LNCAP (cell line): ENCODE measurements around the gene CCDC89.

Experiments used
- CTCF ChIP-seq: fragments of 450-650 bp; IDR thresholded peaks from 2 replicates; pipeline ENCODE4 v1.5.1; 2017; ENCODE audit warnings: mild to moderate bottlenecking

The CCDC89 gene

GRCh38 chr11:85685820-85686459, at the start of gene CCDC89:
CCDC89 (minus strand) TSS chr11:85686195; CDS start chr11:85686130, 65 bp downstream.
- no peak for TF ChIP-seq CTCF

- TF ChIP-seq CTCF = no peak
Observed at GRCh38 chr11:85732965-85733364, 47.0 kb upstream of the CCDC89 start.

GRCh38 chr11:85726381-85726780, 40.4 kb upstream of the CCDC89 start:
- TF ChIP-seq CTCF = no peak

GRCh38 chr11:85725510-85726258, 39.7 kb upstream of the CCDC89 start:
- no peak for TF ChIP-seq CTCF

- TF ChIP-seq CTCF = no peak
Observed at GRCh38 chr11:85724748-85725465, 38.9 kb upstream of the CCDC89 start.

GRCh38 chr11:85723088-85723487, 37.1 kb upstream of the CCDC89 start:
- TF ChIP-seq CTCF = no peak

- TF ChIP-seq CTCF = no peak
Observed at GRCh38 chr11:85721191-85721590, 35.2 kb upstream of the CCDC89 start.
